Sciatic nerve (tissue), 2 donors: ENCODE data around the gene FBXL7. TPM values are rescaled to one million over a fixed set of nuclear protein-coding genes. Genes with fewer than 3 reads are reported as not detected.

Source experiments
- ATAC-seq: fragments of 200-7000 bp; cut with Tn5 transposase; one replicate; pipeline ENCODE4 v1.9.1; 2020; ENCODE audit warnings: mild to moderate bottlenecking, moderate library complexity
- DNase-seq: peaks from one replicate; pipeline ENCODE4 v3.0.0-alpha.2; 2020; ENCODE audit warnings: low spot score
- intact Hi-C: fragments of 100-400 bp; cut with DNase I; formaldehyde crosslinking; loops from one replicate; pipeline ENCODE4 v1.14.2; 2022
- total RNA-seq: library from RNA; stranded (reverse); fragmentation: NEBNext Ultra II Directional; extraction: Animal tissue kit (Norgen Biotek cat#: 25700); gene quantifications from one replicate; pipeline ENCODE4 v1.2.1, GENCODE V29; 2021
- donor health status: DM: no; HTN: no; CAD: no.
- donor health status: DM: no; HTN: no; CAD: no.

FBXL7 gene
- total RNA-seq = 40.4 TPM

GRCh38 chr5:15499528-15500324 lies at the start of gene FBXL7:
Gene FBXL7 (plus strand): TSS chr5:15500180.
- ATAC-seq (peak; percentile 92), DNase-seq (peak; percentile 91)
- intact Hi-C loops = no loop called here

- intact Hi-C loops = no loop called here
Observed at GRCh38 chr5:15450473-15450872, 49.5 kb upstream of the FBXL7 start.

GRCh38 chr5:15450949-15451348 lies 49.0 kb upstream of the FBXL7 start:
- no peak for DNase-seq
- ATAC-seq = no peak
- intact Hi-C loops = no loop called here

More at GRCh38 chr5:15450473-15450872, 49.5 kb upstream of the FBXL7 start:
- ATAC-seq = no peak
- no peak for DNase-seq

GRCh38 chr5:15452030-15452429 lies 48.0 kb upstream of the FBXL7 start:
- DNase-seq (no peak), ATAC-seq (no peak)
- intact Hi-C loops = no loop called here

GRCh38 chr5:15452781-15453180 lies 47.2 kb upstream of the FBXL7 start:
- no peak for ATAC-seq

GRCh38 chr5:15459200-15459599 lies 40.8 kb upstream of the FBXL7 start:
- DNase-seq = no peak
- intact Hi-C loops = no loop called here
- no peak for ATAC-seq

More at GRCh38 chr5:15452781-15453180, 47.2 kb upstream of the FBXL7 start:
- intact Hi-C loops = no loop called here
- no peak for DNase-seq

GRCh38 chr5:15463231-15463980 lies 36.6 kb upstream of the FBXL7 start:
- DNase-seq (no peak), ATAC-seq (no peak)
- intact Hi-C loops = no loop called here

GRCh38 chr5:15472116-15472515 lies 27.9 kb upstream of the FBXL7 start:
- DNase-seq (no peak), ATAC-seq (no peak)
- intact Hi-C loops = no loop called here

- intact Hi-C loops = no loop called here
- DNase-seq (no peak), ATAC-seq (no peak)
Observed at GRCh38 chr5:15474143-15474719, 25.7 kb upstream of the FBXL7 start.

GRCh38 chr5:15475367-15475766 lies 24.6 kb upstream of the FBXL7 start:
- DNase-seq (no peak), ATAC-seq (no peak)
- intact Hi-C loops = no loop called here

GRCh38 chr5:15476977-15477376 lies 23.0 kb upstream of the FBXL7 start:
- intact Hi-C loops = no loop called here
- no peak for DNase-seq
- ATAC-seq = no peak

GRCh38 chr5:15480436-15480835 lies 19.5 kb upstream of the FBXL7 start:
- DNase-seq (no peak), ATAC-seq (no peak)
- intact Hi-C loops = no loop called here

GRCh38 chr5:15483351-15484097 lies 16.5 kb upstream of the FBXL7 start:
- no peak for ATAC-seq

GRCh38 chr5:15487228-15487627 lies 12.8 kb upstream of the FBXL7 start:
- DNase-seq (no peak), ATAC-seq (no peak)
- intact Hi-C loops = no loop called here

More at GRCh38 chr5:15483351-15484097, 16.5 kb upstream of the FBXL7 start:
- intact Hi-C loops = no loop called here
- DNase-seq = no peak

GRCh38 chr5:15489571-15490235 lies 10.3 kb upstream of the FBXL7 start:
- ATAC-seq (no peak), DNase-seq (no peak)
- intact Hi-C loops = no loop called here

- DNase-seq (no peak), ATAC-seq (no peak)
- intact Hi-C loops = no loop called here
Observed at GRCh38 chr5:15492545-15492944, 7.4 kb upstream of the FBXL7 start.

- DNase-seq (no peak), ATAC-seq (no peak)
- intact Hi-C loops = no loop called here
Observed at GRCh38 chr5:15493501-15493900, 6.5 kb upstream of the FBXL7 start.

- DNase-seq (no peak), ATAC-seq (peak; percentile 31)
- intact Hi-C loops = no loop called here
Observed at GRCh38 chr5:15495026-15495425, 5.0 kb upstream of the FBXL7 start.

- intact Hi-C loops = no loop called here
- DNase-seq = no peak
- no peak for ATAC-seq
Observed at GRCh38 chr5:15496886-15497285, 3.1 kb upstream of the FBXL7 start.
